ENCODE data around the gene CDC42BPA.

GRCh38 chr1:227161470-227161869 lies 156.8 kb downstream of the CDC42BPA start:
- no peak for TF ChIP-seq CREB1 (IDR thresholded peaks at IDR 0.05)
- TF ChIP-seq CTCF (IDR thresholded peaks at IDR 0.05; ENCODE audit: control extremely low read depth in 1 of 3, insufficient read depth in 1 of 3, low read depth in 1 of 3, low read length in 3 of 3), result no peak
- no peak for TF ChIP-seq POLR2AphosphoS5 (IDR thresholded peaks at IDR 0.05; ENCODE audit: low read depth, low read length)
- no peak for TF ChIP-seq POLR2A (IDR thresholded peaks at IDR 0.05; ENCODE audit: control extremely low read depth in 1 of 2, low read depth in 2 of 2, low read length in 2 of 2)
- no peak for TF ChIP-seq CEBPB (IDR thresholded peaks at IDR 0.05; ENCODE audit: low read depth, low read length)
- TF ChIP-seq SP2 (IDR thresholded peaks at IDR 0.05; ENCODE audit: low read length), result no peak
- TF ChIP-seq EP300 (IDR thresholded peaks at IDR 0.05; ENCODE audit: borderline replicate concordance in 1 of 2, low read depth in 2 of 2, low read length in 2 of 2), result no peak
- no peak for TF ChIP-seq YY1 (IDR thresholded peaks at IDR 0.05; ENCODE audit: low read depth, low read length)
- TF ChIP-seq MAX (IDR thresholded peaks at IDR 0.05), result no peak
- no peak for TF ChIP-seq KDM1A (IDR thresholded peaks at IDR 0.05; ENCODE audit: borderline replicate concordance, low read length)
- TF ChIP-seq BACH1 (IDR thresholded peaks at IDR 0.05; ENCODE audit: low read length), result no peak

Data from H1 (cell line).